ENCODE measurements around the gene OGDH. TPM values are rescaled to one million over a fixed set of nuclear protein-coding genes. Genes with fewer than 3 reads are reported as not detected.

OGDH gene
- total and polyA plus RNA-seq, 2 experiments from 2014 or later, result 31.4 to 75.3 TPM

- TF ChIP-seq EZH2phosphoT487 (IDR thresholded peaks at IDR 0.05; ENCODE audit: insufficient read depth, low read depth) (no peak), EZH2 (IDR thresholded peaks at IDR 0.05; ENCODE audit: insufficient read depth, poor library complexity, severe bottlenecking) (no peak)
- no peak overlapping the region for H3K9ac ChIP-seq
- H3K27ac ChIP-seq, result no peak overlapping the region
- no peaks in the 10 kb centered on the region for H3K36me3 ChIP-seq (ENCODE audit: low read depth)
- no peak for DNase-seq
- H3K4me1 ChIP-seq (ENCODE audit: insufficient read depth), result peaks cover 4% of the 10 kb centered on the region; the same call in 1 of the 2 replicates
- WGBS, 2 experiments (ENCODE audit: low coverage in 1 of 2, low lambda C conversion rate in 2 of 2, missing lambda C conversion rate in 2 of 2), result 38 to 65% methylated on average over 1 of the region's 1 CpG
- no peaks in the 10 kb centered on the region for H3K9me2 ChIP-seq (ENCODE audit: insufficient read depth)
- in situ Hi-C loops (cut with MboI), result no loop called here
- H3K79me2 ChIP-seq (ENCODE audit: insufficient read depth), result peaks cover 7% of the 10 kb centered on the region
- no peak overlapping the region for H3K4me3 ChIP-seq
- peaks cover 10% of the 10 kb centered on the region; the same call in 1 of the 2 replicates for H3F3A ChIP-seq (ENCODE audit: insufficient read depth)
- no peaks in the 10 kb centered on the region for H4K20me1 ChIP-seq (ENCODE audit: insufficient read depth)
- no peak overlapping the region for H3K4me2 ChIP-seq (ENCODE audit: unreplicated experiment)
- H2AFZ ChIP-seq, result no peak overlapping the region
- no peaks in the 10 kb centered on the region for H3K9me3 ChIP-seq (ENCODE audit: low read depth)
- H3K27me3 ChIP-seq (replicated peaks; ENCODE audit: insufficient read depth), result no peaks in the 10 kb centered on the region
Measured at GRCh38 chr7:44602576-44602910, 3.9 kb upstream of the OGDH start.

- Histone ChIP-seq H3K27ac (no peak overlapping the region), H3K4me2 (ENCODE audit: unreplicated experiment) (no peak overlapping the region), H4K20me1 (ENCODE audit: insufficient read depth) (no peaks in the 10 kb centered on the region), H3K4me3 (no peak overlapping the region), H3K9me2 (ENCODE audit: insufficient read depth) (no peaks in the 10 kb centered on the region), H3K27me3 (replicated peaks; ENCODE audit: insufficient read depth) (no peaks in the 10 kb centered on the region), H3K9me3 (ENCODE audit: low read depth) (no peaks in the 10 kb centered on the region), H3K79me2 (ENCODE audit: insufficient read depth) (peaks cover 13% of the 10 kb centered on the region), H3F3A (ENCODE audit: insufficient read depth) (peaks cover 10% of the 10 kb centered on the region; the same call in 1 of the 2 replicates), H3K9ac (no peak overlapping the region), H3K36me3 (ENCODE audit: low read depth) (no peaks in the 10 kb centered on the region), H3K4me1 (ENCODE audit: insufficient read depth) (peaks cover 4% of the 10 kb centered on the region; the same call in 1 of the 2 replicates), H2AFZ (no peak overlapping the region)
- TF ChIP-seq EZH2 (IDR thresholded peaks at IDR 0.05; ENCODE audit: insufficient read depth, poor library complexity, severe bottlenecking) (no peak), EZH2phosphoT487 (IDR thresholded peaks at IDR 0.05; ENCODE audit: insufficient read depth, low read depth) (no peak)
- in situ Hi-C loops (cut with MboI), result no loop called here
- 73 to 80% methylated on average over 6 of the region's 6 CpGs for WGBS, 2 experiments (ENCODE audit: low coverage in 1 of 2, low lambda C conversion rate in 2 of 2, missing lambda C conversion rate in 2 of 2)
- no peak for DNase-seq
Measured at GRCh38 chr7:44603193-44603592, 3.2 kb upstream of the OGDH start.

DNA sequence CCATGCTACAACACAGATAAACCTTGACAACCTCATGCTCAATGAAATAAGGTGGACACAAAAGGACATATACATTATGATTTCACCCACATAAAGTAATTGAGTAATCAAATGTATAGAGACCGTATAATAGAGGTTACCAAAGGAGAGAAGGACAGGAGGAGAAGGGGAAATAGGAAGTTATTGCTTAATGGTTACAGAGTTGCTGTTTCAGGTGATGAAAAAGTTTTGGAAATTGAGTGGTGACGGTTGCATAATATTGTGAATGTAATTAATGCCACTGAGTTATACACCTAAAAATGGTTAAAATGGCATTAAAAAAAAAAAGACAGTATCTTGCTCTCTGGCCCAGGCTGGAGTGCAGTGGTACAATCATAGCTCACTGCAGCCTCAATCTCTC lies 1.5 kb upstream of the OGDH start:
- Histone ChIP-seq H3K4me3 (no peak overlapping the region), H3K9me2 (ENCODE audit: insufficient read depth) (no peaks in the 10 kb centered on the region), H3K4me1 (ENCODE audit: insufficient read depth) (peaks cover 19% of the 10 kb centered on the region), H3K79me2 (ENCODE audit: insufficient read depth) (peaks cover 28% of the 10 kb centered on the region), H3K9ac (no peak overlapping the region), H3K27me3 (replicated peaks; ENCODE audit: insufficient read depth) (no peaks in the 10 kb centered on the region), H3K27ac (no peak overlapping the region), H4K20me1 (ENCODE audit: insufficient read depth) (no peaks in the 10 kb centered on the region), H3K36me3 (ENCODE audit: low read depth) (no peaks in the 10 kb centered on the region), H3K4me2 (ENCODE audit: unreplicated experiment) (no peak overlapping the region), H2AFZ (no peak overlapping the region), H3F3A (ENCODE audit: insufficient read depth) (peaks cover 26% of the 10 kb centered on the region), H3K9me3 (ENCODE audit: low read depth) (no peaks in the 10 kb centered on the region)
- no peak for DNase-seq
- TF ChIP-seq EZH2phosphoT487 (IDR thresholded peaks at IDR 0.05; ENCODE audit: insufficient read depth, low read depth) (no peak), EZH2 (IDR thresholded peaks at IDR 0.05; ENCODE audit: insufficient read depth, poor library complexity, severe bottlenecking) (no peak)
- 91 to 96% methylated on average over 2 of the region's 2 CpGs for WGBS, 2 experiments (ENCODE audit: low coverage in 1 of 2, low lambda C conversion rate in 2 of 2, missing lambda C conversion rate in 2 of 2)
- in situ Hi-C loops (cut with MboI), result no loop called here

DNA sequence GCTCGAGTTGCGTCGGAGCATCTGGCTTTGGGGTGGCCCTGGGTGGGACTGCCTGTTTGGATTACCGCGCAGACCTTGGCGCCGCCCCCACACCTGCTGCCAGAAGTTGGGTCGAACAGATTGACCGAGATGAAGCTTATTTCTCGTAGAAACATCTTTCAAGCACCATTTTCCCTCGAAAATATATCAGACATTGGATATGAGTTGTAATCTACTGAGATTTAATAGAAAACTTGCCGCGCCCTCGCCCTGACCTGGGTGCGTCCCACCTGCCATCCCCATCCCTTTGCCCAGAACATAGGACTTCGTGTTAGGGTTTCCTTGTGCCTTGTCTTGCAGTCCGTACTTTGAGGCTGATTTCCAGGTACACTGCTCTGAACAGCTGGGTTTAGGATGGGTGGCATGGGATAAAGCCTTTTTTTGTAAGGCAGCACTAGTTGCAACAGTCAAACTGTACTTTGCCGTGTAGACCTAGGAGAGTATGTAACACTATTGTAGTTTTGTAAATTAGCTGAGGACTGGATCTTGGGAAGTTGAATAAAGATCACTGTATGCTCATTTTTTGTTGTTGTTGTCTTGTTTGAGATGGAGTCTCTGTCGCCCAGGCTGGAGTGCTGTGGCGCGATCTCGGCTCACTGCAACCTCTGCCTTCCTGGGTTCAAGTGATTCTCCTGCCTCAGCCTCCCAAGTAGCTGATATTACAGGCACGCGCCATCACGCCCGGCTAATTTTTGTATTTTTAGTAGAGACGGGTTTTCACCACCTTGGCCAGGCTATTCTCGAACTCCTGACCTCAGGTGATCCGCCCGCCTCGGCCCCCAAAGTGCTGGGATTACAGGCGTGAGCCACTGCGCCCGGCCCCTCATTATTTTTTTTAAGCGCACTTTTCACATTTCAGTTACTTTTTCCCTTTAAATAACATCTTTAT lies 978 bp downstream of the OGDH start:
- in situ Hi-C loops (cut with MboI), result no loop called here
- peak overlapping the region; percentile 89 for H3K27ac ChIP-seq
- peaks cover 52% of the 10 kb centered on the region for H3K79me2 ChIP-seq (ENCODE audit: insufficient read depth)
- DNase-seq, result no peak
- H3K9ac ChIP-seq, result peak overlapping the region; percentile 86
- no peaks in the 10 kb centered on the region for H3K9me3 ChIP-seq (ENCODE audit: low read depth)
- H3K36me3 ChIP-seq (ENCODE audit: low read depth), result no peaks in the 10 kb centered on the region
- TF ChIP-seq EZH2 (IDR thresholded peaks at IDR 0.05; ENCODE audit: insufficient read depth, poor library complexity, severe bottlenecking) (no peak), EZH2phosphoT487 (IDR thresholded peaks at IDR 0.05; ENCODE audit: insufficient read depth, low read depth) (no peak)
- peak overlapping the region; percentile 81 for H3K4me2 ChIP-seq (ENCODE audit: unreplicated experiment)
- H4K20me1 ChIP-seq (ENCODE audit: insufficient read depth), result no peaks in the 10 kb centered on the region
- H3K4me3 ChIP-seq, result peak overlapping the region; percentile 83
- 45% methylated on average over 35 of the region's 35 CpGs for WGBS, 2 experiments (ENCODE audit: low coverage in 1 of 2, low lambda C conversion rate in 2 of 2, missing lambda C conversion rate in 2 of 2)
- H3K27me3 ChIP-seq (replicated peaks; ENCODE audit: insufficient read depth), result no peaks in the 10 kb centered on the region
- peak overlapping the region; percentile 73 for H2AFZ ChIP-seq
- H3F3A ChIP-seq (ENCODE audit: insufficient read depth), result peaks cover 33% of the 10 kb centered on the region
- peaks cover 25% of the 10 kb centered on the region for H3K4me1 ChIP-seq (ENCODE audit: insufficient read depth)
- H3K9me2 ChIP-seq (ENCODE audit: insufficient read depth), result no peaks in the 10 kb centered on the region
